Testis (tissue), 2 donors: ENCODE results near the gene TRIB2.

Experiments used
- POLR2A ChIP-seq: fragments of 450-650 bp; IDR thresholded peaks from one replicate; pipeline ENCODE4 v1.6.1; 2017; ENCODE audit warnings: antibody characterized with exemption, mild to moderate bottlenecking, moderate library complexity
- TF ChIP-seq, protein P1 (sequence below), 3 experiments: fragments of 450-650 bp in 2 of 3; fragments of 200-600 bp in 1 of 3; sonication (generic) in 1 of 3; IDR thresholded peaks; one replicate each; pipeline ENCODE4 v1.5.1; 2016 to 2019; ENCODE audit warnings: antibody characterized with exemption in 3 of 3, mild to moderate bottlenecking in 2 of 3, moderate library complexity in 1 of 3

DNA sequence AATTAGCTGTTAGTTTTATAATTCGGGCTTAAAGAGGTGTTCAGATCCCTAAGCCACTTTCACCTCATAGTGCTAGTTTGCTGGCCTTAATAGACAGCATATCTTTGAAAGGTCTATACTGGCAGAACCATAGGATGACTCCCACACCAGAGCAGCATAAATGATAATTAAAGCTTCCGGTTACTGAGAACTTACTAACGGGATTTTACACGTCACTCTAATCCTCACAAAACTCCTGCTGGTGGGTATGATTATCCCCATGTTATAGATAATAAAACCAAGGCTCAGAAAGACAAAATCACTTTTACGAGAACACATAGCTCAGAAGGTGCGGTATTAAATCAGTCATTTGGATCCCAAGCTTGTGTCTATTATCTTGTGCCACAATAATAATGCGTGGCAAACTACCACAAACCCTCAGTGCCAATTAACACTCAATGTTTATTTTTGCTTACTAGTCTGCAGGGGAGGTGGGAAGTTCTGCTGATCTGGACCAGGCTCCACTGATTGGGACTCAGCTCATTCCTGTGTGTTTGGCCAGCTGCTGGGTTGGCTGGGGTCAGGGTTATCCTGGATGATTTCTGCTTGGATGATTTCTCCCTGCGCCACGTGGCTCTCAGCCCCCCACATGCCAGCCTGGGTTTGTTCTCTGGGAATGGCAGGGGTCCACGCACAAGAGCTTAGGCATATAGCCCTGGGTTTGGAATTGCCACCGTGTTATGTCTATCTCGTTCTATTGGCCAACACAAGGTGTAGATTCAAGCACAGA, 62.3 kb downstream of the TRIB2 start:
- TF ChIP-seq, protein P1, sequence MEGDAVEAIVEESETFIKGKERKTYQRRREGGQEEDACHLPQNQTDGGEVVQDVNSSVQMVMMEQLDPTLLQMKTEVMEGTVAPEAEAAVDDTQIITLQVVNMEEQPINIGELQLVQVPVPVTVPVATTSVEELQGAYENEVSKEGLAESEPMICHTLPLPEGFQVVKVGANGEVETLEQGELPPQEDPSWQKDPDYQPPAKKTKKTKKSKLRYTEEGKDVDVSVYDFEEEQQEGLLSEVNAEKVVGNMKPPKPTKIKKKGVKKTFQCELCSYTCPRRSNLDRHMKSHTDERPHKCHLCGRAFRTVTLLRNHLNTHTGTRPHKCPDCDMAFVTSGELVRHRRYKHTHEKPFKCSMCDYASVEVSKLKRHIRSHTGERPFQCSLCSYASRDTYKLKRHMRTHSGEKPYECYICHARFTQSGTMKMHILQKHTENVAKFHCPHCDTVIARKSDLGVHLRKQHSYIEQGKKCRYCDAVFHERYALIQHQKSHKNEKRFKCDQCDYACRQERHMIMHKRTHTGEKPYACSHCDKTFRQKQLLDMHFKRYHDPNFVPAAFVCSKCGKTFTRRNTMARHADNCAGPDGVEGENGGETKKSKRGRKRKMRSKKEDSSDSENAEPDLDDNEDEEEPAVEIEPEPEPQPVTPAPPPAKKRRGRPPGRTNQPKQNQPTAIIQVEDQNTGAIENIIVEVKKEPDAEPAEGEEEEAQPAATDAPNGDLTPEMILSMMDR (IDR thresholded peaks at IDR 0.05): no peak
- TF ChIP-seq POLR2A: no peak
